HG02840 (cell line): ENCODE results near the gene NUAK1.

Experiments used
- ATAC-seq: cut with Tn5 transposase; IDR thresholded peaks from one replicate; pipeline ENCODE4 v1.9.1; 2021; ENCODE audit warnings: mild to moderate bottlenecking, moderate library complexity, moderate number of reproducible peaks; ENCODE audit not compliant: unreplicated experiment, low FRiP score

NUAK1 gene

DNA sequence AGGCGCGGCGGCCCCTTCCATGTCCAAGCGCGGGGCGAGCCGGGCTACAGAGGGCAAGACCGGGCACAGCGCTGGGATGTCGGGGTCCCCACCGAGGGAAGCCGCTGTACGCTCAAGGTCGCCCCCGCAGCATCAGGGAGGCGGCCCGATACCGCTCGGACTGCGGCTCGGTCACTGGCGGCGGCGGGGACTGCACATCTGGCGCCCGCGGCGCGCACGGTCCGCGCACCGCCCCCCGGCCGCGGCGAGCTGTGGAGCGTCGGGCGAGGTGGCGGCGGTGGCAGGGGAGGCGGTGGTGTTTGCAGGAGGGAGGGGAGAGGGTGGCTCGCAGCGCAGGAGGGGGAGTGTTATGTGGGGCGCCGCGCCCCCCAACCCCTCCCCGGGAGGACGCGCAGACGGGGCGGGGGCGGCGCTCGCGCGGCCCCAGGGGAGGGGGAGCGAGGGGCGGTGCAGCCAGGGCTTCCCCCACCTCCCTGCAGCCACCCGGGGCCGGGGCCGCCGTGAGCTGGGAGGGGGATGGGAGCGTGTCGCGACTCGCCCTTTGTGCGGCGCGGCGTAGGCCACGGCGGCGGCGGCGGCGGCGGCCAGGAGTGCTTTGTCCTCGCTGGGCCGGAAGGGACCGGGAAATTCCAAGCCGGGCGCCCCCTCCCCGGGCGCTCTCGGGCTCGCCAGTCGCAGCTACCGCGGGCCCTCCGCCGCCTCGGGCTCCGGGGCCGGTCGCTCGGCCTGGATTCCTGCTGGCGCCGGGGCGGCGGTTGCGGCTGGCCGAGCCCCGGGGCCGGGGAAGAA, at the start of gene NUAK1:
NUAK1 (minus strand) TSS at position 322 of the 789 bp plus-strand sequence; CDS start at position 21, 301 bp downstream.
- no peak for ATAC-seq

DNA sequence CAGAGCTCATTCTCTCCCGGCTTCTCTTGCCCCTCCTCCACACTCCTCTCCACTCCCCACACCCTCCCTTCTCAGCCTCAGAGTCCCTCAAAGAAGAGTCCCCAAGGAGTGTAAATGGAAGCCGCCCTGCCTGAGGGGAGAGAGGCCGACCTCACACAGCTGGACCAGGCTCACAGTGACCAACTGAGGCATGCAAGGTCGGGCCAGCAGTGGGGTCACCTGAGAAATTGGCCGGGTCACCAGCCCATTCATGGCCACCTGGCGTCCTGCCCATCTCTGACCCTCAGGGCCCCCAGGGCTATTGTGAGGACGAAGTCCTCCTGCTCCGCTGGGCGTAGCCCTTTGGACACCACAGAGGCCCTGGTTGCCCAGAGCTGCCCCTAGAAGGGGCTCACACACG, 49.5 kb upstream of the NUAK1 start:
- ATAC-seq: no peak

DNA sequence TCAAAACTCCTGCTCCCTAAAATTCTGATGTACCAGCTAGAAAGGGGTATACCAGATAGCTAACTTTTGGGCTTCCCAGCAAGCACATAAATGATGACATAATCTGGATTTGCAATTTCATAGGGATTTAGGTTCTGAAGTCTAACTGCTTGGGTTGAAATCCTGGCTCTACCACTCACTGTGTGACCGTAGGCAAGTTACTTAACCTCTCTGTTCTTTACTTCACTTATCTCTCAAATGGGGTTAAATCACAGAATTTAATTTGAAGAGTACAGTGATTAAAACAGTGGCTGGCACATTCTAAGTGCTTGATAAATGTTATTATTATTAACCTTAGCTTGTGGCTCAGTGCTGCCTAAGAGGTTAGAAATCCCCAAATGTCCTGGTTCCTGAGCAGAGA, 49.1 kb upstream of the NUAK1 start:
- no peak for ATAC-seq

DNA sequence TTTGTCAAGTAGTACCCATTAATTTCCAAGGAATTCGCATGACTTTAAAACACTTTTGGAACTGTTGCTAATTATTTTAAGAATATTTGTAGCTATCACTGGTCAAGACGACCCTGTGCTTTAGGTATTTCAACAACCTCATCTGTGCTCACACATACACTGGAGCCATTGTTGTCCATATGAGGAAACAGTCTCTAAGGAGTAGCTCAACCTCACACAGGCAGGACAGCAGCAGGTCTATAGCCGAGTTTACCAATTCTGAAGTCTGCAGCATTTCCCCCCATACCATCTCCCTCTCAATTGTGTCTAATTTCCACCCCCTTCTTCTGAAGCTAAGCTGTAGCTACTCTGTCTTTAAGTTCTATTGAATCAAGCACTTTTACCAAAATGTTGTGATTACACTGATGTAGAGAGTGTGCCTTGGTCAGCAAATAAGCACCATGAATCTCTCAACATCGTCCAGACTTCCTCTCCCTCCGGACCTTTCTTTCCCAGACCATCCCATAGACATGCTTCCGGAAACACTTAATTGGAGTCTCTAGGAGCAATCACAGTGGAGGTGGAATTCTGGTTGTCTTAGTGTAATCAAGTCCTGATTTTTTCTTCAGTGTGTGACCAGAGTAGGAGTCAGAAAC, 48.5 kb upstream of the NUAK1 start:
- no peak for ATAC-seq

DNA sequence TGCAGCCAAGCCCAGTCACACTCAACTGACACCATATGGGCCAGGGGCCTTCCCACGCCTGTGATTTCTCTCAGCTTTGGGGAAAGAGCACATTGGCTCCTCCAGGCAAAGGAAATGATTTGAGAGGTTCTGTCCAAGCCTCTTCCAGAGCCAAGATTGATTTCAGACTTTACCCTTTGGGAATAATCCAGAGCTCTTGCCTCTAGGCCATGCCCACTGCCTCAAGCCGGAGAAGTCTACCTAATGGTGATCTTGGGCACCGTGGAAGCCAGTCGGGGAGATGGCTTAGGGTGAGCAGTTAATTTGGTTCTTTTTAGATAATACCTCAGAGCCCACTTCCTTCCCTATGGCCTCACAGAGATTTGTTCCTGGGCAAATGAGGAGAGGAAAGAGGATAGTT, 45.0 kb upstream of the NUAK1 start:
- ATAC-seq: no peak

DNA sequence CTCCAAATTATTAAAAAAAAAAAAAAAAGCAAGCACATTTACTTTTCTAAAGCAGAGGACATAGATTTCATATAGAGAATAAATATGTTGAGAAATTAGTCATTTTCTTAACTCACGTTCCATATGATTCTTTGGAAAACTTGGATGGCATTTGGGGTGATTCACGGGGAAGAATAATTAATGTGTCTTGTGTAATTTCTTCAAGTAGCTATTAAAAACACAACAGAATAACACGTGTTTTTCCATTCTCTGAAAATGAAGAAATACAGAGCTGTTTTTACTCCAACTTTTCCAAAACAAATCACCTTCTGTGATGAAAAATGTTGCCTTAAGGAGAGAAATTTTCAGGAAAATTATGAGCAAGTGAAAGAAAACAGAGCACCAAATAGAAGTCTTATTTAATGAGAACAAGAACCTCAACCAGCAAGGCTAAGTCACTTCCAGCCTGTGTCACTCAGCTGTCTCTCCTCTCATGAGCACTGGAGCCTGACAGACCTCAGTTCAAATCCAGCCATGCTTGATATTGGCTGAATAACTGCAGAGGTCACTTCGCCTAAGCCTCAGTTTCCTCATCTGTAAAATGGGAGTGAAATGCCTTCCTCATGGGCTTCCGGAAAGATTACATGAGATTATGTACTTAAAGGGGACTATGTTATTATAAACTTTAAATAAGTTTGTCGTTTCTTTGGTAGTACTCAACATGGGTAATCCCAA, 42.8 kb upstream of the NUAK1 start:
- no peak for ATAC-seq

DNA sequence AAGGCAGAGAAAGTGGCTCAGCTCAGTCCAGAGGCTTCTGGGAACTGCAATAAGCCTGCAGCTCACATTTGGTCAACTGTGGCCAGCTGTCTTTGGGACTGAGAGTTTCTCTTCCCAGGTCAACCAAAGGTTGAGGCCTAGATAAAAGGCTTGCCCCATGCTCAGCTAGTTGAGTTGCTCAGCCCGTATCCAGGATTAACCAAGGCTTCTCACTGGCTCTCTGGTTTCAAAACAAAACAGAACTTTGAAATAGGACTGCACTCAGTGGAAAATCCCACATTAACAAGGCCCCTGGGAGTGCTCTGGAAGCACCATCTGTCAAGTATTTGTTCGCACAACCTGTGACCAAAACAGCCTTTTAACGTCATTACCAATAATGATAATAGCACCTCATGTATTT, 40.3 kb upstream of the NUAK1 start:
- no peak for ATAC-seq

DNA sequence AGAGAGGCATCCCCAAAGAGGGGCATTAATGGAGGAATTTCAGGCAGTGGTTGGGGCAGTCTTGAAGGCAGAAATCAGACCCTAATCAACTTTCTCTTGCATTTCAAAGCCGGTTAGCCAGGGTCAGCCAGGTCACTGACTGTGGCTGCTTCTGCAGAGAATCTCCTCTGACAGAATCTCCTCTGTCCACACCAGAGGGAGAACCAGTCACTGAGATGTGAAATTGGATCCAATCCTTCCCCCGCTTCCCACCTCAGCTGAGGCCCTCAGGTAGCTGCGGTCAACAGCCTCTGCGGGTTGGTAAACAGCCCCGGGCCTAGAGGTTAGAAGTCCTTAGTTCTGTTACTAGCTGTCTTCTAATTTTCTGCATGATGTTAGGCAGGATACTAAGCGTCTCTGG, 39.8 kb upstream of the NUAK1 start:
- no peak for ATAC-seq

DNA sequence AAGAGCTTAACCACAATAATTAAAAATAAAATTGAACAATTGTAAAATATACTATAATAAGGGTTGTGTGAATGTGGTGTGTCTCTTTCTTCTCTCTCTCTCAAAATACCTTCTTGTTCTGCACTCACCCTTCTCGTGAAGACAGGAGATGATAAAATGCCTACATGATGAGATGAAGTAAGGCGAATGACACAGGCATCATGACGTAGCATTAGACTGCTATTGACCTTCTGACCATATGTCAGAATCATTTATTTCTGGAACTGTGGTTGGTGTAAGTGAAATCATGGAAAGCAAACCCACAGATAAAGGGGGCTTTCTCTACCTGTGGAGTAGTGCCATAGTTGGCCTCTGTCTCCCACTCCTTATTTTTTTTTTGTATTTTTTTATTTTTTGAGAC, 37.8 kb upstream of the NUAK1 start:
- no peak for ATAC-seq

DNA sequence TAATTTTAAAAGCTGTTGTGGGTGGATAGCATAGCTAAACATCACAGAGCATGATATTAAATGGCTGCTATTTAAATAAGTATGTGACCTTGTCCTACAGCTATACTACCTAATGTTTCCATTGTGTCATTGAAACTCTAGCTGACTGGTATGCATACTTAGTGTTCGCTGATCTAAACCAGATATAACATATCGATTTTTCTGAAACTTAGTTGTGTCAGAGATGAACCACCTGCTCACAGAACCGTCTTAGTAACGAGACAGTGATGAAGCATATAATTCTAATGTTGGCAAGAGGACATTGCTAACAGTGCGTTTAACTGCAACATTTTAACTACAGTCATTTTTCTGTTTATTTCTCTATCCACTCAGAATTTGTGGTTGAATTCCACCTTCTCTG, 36.1 kb upstream of the NUAK1 start:
- no peak for ATAC-seq

DNA sequence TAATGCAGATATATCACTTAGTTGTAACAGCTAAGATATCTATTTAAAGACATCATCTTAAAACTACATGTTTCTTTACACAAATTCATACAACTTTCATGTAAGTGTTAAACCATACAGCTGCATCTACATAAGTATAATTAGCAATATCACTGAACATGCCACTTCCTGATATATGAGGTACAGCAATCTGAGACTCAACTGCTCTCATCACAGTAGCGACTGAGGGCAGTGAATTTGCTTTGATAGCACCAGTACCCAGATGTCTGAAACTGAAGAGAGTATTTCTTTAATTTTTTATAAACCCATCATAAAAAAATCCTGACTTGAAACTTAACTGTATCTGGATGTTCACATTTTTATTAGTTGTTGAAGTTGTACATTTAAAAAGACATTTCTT, 34.7 kb upstream of the NUAK1 start:
- no peak for ATAC-seq

DNA sequence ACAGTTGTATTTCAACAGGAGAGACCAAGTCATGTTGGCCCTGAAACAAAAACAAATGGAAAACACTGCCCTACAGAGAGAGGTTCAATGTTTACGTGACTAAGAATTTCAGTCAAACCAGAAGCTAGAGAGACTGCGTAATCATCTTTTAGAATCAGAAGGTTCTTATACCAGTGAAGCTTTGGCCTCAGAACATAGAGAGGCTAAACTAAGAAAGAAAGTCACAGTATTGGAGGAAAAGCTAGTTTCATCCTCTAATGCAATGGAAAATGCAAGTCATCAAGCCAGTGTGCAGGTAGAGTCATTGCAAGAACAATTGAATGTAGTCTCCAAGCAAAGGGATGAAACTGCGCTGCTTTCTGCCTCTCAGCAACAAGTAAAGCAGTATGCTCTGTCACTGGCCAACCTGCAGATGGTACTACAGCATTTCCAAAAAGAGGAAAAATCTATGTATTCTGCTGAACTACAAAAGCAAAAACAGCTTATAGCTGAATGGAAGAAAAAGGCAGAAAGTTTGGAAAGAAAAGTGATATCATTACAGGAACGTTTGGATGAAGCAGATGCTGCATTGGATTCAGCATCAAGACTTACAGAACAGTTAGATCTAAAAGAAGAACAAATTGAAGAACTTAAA, 32.5 kb upstream of the NUAK1 start:
- ATAC-seq: no peak

DNA sequence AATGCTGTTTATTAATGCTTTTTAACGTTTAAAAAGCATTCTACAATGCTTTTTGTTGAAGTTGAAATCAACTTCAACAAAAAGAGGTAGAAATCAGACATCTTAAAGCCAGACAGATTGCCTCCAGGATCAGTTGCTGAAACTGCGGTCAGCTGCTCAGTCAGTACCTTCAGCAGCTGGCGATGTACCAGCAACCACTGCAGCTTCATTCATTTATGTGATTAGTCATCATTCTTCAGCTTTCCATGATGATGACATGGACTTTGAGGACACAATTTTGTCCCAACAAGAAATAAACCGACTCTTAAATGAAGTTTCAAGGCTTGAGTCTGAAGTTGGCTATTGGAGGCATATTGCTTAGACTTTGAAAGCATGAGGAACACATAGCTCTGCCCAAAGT, 31.5 kb upstream of the NUAK1 start:
- no peak for ATAC-seq

DNA sequence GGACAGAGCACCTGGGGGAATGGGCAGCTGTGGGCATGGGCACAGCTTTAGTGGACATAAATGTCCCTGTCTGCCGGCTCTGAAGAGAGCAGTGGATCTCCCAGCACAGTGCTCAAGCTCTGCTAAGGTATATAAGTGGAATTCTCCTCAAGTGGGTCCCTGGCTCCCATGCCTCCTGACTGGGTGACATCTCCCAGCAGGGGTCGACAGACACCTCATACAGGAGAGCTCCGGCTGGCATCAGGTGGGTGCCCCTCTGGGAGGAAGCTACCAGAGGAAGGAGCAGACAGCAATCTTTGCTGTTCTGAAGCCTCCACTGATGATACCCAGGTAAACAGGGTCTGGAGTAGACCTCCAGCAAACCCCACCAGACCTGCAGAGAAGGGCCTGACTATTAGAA, 25.0 kb upstream of the NUAK1 start:
- no peak for ATAC-seq

DNA sequence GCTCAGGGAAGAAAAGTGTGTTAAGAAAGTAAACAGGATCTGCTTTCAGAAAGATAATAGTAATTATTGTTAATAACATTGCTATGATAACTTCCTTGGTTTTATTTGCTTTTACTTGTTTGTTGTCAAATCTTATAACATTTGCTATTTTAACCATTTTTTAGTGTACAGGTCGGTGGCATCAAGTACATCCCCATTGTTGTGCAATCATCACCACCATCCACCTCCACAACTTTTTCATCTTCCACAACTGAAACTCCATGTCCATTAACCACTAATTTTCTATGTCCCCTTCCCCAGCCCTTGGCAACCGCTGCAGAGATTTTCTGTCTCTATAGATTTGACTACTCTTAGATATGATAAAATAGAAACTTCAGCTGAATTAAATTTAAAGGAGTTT, 22.7 kb upstream of the NUAK1 start:
- ATAC-seq: no peak

DNA sequence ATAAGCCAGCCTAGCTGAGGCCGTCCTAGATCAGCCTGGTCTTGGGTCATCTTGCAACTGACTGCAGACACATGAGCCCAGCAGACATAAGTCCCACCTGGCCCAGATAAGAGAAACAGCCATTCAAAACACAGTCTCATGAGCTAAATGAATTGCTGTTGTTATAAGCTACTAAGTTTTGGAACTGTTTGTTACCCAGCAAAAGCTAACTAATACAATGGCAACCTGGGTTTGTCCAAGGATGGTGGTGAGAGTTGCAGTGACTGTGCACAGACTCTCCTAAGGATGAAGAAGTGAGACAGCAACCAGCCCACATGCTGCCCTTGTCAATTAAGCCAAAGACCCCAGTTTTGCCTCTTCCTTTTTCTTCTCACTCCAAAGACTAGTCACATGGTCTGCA, 22.2 kb upstream of the NUAK1 start:
- ATAC-seq: no peak

DNA sequence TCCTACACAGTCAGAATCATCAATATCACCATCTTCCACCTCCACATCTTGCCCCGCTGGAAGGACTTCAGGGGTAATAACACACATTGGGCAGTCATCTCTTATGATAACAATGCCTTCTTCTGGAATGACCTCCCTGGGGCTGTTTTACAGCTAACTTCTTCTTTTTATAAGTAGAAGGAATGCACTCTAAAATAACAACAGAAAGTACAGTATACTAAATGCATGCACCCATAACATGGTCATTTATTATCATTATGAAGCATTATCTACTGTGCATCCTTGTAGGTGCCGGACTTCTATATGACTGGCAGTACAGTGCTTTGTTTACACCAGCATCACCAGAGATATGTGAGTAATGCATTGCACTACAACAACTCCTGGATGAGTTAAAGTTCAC, 19.0 kb upstream of the NUAK1 start:
- no peak for ATAC-seq

DNA sequence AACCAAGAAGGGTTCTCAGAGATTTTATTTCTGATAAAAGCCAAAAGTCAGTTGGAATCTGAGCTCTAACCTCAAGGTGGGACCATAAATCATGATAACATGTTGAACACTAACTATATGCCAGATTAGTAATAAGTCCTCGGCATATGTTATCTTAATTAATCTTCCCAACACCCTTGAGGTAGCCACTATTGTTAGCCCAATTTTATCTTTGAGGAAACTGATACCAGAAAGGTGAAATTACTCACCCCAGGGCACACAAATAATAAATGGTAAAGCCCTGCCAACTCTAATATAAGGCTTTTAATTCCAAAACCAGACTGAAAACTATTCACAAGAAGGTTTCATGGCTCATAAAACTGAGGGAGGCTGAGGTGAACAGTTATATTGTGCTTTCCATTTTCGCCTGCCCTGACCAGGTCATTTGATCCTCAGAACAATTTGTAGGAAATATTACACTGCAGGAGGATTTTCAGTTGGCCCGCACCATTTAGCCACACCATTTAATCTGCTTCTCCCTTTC, 16.1 kb upstream of the NUAK1 start:
- no peak for ATAC-seq

DNA sequence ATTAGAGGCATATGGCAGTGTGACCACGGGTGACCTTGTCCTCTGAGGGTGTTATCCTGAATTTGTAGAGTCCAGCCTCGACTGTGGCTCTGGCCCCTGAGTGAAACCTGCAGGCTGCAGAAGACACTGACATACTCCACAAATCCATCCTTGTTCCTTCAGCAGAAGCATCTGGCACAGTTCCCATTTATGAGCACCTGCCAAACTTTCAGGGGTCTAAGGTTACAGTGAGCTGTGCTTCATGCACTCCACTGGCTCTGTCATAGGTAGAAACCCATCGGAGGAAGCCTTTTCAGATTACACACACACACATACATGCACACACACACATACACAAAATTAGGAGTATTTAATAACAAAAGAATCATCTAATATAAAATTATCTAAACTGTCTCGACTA, 13.6 kb upstream of the NUAK1 start:
- ATAC-seq: no peak

DNA sequence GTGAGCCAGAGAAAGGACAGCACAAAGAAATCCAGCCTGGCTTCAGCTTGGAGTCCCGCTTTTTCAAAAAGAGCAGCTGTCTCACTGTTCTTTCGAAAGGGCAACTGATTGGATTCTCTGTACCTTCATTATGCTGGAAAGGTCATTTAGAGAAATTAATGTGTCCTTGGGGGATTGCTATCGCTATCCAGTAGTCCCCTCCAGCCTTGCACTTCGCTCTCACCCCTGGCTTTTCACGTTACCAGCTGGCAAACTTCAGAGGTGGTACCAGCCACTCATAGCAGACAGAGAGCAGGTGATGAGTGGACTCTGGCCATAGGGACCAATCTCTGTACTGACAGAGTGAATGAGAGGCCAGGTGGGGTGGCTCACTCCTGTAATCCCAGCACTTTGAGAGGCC, 11.8 kb upstream of the NUAK1 start:
- ATAC-seq: no peak
